OCI-LY3 (cell line): Measurements from ENCODE around the gene KRT32.

Source experiments
- EZH2phosphoT487 ChIP-seq: fragments of 200-600 bp; shearing (Covaris generic); IDR thresholded peaks from 2 replicates; pipeline ENCODE4 v1.6.1; 2018; ENCODE audit warnings: antibody characterized with exemption, mixed run types, low read depth
- TF ChIP-seq, protein P1 (sequence below): fragments of 200-600, 300-600 bp; sonication (generic); IDR thresholded peaks from 2 replicates; pipeline ENCODE4 v1.5.1; 2014; ENCODE audit warnings: antibody characterized with exemption, low read length, low read depth

GRCh38 chr17:41413353-41413957 is 53.7 kb downstream of the KRT32 start:
- TF ChIP-seq, protein P1, sequence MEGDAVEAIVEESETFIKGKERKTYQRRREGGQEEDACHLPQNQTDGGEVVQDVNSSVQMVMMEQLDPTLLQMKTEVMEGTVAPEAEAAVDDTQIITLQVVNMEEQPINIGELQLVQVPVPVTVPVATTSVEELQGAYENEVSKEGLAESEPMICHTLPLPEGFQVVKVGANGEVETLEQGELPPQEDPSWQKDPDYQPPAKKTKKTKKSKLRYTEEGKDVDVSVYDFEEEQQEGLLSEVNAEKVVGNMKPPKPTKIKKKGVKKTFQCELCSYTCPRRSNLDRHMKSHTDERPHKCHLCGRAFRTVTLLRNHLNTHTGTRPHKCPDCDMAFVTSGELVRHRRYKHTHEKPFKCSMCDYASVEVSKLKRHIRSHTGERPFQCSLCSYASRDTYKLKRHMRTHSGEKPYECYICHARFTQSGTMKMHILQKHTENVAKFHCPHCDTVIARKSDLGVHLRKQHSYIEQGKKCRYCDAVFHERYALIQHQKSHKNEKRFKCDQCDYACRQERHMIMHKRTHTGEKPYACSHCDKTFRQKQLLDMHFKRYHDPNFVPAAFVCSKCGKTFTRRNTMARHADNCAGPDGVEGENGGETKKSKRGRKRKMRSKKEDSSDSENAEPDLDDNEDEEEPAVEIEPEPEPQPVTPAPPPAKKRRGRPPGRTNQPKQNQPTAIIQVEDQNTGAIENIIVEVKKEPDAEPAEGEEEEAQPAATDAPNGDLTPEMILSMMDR = no peak
- no peak for TF ChIP-seq EZH2phosphoT487
